Measurements from ENCODE around the gene ARL1.
"Not testable (repeated sequence)": the region's sequence is repeated elsewhere in the genome, so short reads cannot be mapped to it uniquely, and the experiment has no call there.

GRCh38 chr12:101391181-101391580, 16.4 kb downstream of the ARL1 start:
- not testable (repeated sequence) for TF ChIP-seq CTCF (conservative IDR thresholded peaks at IDR 0.05); ZFX (IDR thresholded peaks at IDR 0.05)
